Activated naive CD4-positive, alpha-beta T cell treated with anti-CD3 and anti-CD28 coated beads, Interleukin-2, amount 50 U/mL, for 72 hours (primary cell): ENCODE results near the gene DGKD. TPM values are rescaled to one million over a fixed set of nuclear protein-coding genes. Genes with fewer than 3 reads are reported as not detected.

Source experiments
- ATAC-seq, 2 donors: fragments of 150-1000 bp; cut with Tn5 transposase; 2 replicates each; pipeline ENCODE4 v1.10.0; 2021; ENCODE audit warnings: mild to moderate bottlenecking in 2 of 2, moderate library complexity in 2 of 2
- DNase-seq, 2 donors: peaks; one replicate each; pipeline ENCODE4 v3.0.0; 2021 to 2022; ENCODE audit warnings: low spot score in 2 of 2
- H3K27ac Mint-ChIP-seq, 2 donors: one replicate each; pipeline ENCODE4 v1.8.0; 2022; ENCODE audit warnings: mild to moderate bottlenecking in 2 of 2, mixed read lengths in 2 of 2
- H3K36me3 Mint-ChIP-seq, 2 donors: one replicate each; pipeline ENCODE4 v1.8.0; 2022; ENCODE audit warnings: mixed read lengths in 2 of 2
- H3K9me3 Mint-ChIP-seq, 2 donors: one replicate each; pipeline ENCODE4 v1.8.0; 2022; ENCODE audit warnings: mixed read lengths in 2 of 2
- total RNA-seq, 2 donors: library from RNA; stranded (reverse); gene quantifications; one replicate each; pipeline ENCODE4 v1.2.3, GENCODE V29; 2022

Gene DGKD
- total RNA-seq, 2 donors from 2014 or later: 63.2 to 94.8 TPM

DNA sequence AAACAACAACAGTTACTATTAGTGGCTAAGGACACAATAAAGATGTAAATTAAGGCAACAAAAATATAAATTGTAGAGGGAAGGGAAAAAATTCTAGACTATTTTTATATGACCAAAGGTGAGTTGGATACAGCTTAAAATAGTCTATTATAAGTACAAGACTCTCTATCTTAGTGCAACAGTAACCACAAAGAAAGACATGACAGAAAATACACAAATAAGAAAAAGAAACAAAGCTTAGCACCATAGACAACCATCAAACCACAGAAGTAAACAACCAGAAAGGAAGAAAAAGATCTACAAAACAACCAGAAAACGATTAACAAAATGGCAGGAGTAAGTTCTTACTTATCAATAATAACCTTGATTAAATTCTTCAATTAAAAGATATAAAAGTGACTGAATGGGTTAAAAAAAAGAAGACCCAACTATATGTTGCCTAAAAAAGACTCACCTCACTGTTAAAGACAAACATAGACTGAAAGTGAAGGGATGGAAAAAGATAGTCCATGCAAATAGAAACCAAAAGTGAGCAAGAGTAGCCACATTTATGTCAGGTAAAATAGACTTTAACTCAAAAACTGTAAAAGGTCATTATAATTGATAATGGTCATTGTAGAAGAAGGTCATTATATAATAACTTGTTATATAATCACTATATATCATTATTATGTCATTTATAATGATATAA lies 149.8 kb downstream of the DGKD start:
- Mint-ChIP-seq H3K27ac (no peak overlapping the region), H3K9me3 (peaks cover 17 to 30% of the 10 kb centered on the region in 2 donors), H3K36me3 (peaks cover 45 to 46% of the 10 kb centered on the region in 2 donors)
- DNase-seq (no peak), ATAC-seq (peak in 1 of 2 donors; percentile 39)

GRCh38 chr2:233513953-233514655 lies 159.8 kb downstream of the DGKD start:
- peaks cover 0 to 2% of the 10 kb centered on the region in 2 donors for H3K36me3 Mint-ChIP-seq
- H3K27ac Mint-ChIP-seq: no peak overlapping the region
- no peaks in the 10 kb centered on the region for H3K9me3 Mint-ChIP-seq
- DNase-seq (no peak), ATAC-seq (no peak)

DNA sequence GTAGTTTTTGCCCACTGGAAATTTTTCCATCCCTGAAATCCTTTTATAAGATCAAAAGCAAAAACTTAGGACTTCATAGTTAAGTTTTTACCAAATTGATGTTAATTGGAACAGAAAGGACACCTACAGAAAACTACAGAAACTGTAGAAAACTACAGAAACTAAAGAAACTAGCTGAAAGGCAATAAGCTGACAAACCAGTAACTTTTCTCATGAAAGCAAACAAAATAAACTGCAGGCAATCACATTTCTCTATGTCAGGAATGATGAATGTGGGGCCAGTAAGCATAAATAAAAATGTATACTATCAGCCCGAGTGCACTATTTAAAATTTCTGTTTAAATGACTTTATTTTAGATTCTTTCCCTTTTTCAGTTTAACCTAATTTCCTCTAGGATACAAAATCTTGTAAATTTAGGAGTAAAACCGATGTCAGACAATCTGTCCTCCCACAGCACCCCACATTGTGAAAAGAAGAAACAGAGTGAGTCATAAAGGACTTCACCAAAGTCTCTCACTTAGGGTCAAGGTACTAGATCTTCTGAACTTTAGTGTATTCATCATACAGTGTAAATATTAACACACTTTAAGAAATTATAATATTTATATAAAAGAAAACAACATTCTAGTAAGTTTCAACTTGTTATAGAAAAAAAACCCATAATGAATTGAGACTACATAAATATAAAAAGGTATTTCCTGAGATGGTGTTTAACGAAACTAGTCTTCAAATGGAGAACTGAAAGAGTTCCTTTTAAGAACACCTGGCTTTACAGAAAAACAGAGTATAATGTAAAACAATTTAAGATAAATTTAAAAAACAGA lies 165.7 kb downstream of the DGKD start:
- peaks cover 0 to 6% of the 10 kb centered on the region in 2 donors for H3K36me3 Mint-ChIP-seq
- DNase-seq (no peak), ATAC-seq (no peak)
- no peaks in the 10 kb centered on the region for H3K9me3 Mint-ChIP-seq
- H3K27ac Mint-ChIP-seq: no peak overlapping the region

Other genes with a start within 250 kb of the DGKD start
- gene ATG16L1, start 102.8 kb upstream of the DGKD start, total RNA-seq: 10 to 100 TPM; 30.6 to 34.2 TPM
- under 1 TPM in 1 of 2 donors, not detected in 1; 0.05 TPM for gene SAG, start 46.7 kb upstream of the DGKD start, total RNA-seq
- 10 to 100 TPM in 1 of 2 donors, 1 to 10 TPM in 1; 5.9 to 22.9 TPM for gene USP40, start 212.3 kb downstream of the DGKD start, total RNA-seq